Testis (tissue), 2 donors: ENCODE measurements around the gene CDC123.

Experiments
- POLR2A ChIP-seq: fragments of 450-650 bp; IDR thresholded peaks from one replicate; pipeline ENCODE4 v1.6.1; 2017; ENCODE audit warnings: antibody characterized with exemption, mild to moderate bottlenecking, moderate library complexity
- TF ChIP-seq, protein P1 (sequence below), 3 experiments: fragments of 450-650 bp in 2 of 3; fragments of 200-600 bp in 1 of 3; sonication (generic) in 1 of 3; IDR thresholded peaks; one replicate each; pipeline ENCODE4 v1.5.1; 2016 to 2019; ENCODE audit warnings: antibody characterized with exemption in 3 of 3, mild to moderate bottlenecking in 2 of 3, moderate library complexity in 1 of 3

DNA sequence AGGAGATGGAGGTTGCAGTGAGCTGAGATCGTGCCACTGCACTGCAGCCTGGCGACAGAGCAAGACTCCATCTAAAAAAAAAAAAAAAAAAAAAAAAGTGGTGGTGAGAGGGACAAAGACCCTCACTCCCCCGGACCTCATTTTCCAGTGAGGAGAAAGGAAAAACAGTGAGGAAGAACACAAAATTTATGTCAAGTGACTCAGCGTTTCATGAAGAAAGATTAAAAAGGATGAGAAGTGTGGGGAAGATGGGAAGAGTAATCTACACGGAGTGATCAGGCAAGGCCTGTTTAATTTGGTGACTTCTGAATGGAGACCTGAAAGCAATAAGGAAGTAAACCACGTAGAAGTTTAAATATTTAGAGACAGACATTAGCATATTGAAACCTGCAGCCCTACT, 7.3 kb upstream of the CDC123 start:
- TF ChIP-seq, protein P1, sequence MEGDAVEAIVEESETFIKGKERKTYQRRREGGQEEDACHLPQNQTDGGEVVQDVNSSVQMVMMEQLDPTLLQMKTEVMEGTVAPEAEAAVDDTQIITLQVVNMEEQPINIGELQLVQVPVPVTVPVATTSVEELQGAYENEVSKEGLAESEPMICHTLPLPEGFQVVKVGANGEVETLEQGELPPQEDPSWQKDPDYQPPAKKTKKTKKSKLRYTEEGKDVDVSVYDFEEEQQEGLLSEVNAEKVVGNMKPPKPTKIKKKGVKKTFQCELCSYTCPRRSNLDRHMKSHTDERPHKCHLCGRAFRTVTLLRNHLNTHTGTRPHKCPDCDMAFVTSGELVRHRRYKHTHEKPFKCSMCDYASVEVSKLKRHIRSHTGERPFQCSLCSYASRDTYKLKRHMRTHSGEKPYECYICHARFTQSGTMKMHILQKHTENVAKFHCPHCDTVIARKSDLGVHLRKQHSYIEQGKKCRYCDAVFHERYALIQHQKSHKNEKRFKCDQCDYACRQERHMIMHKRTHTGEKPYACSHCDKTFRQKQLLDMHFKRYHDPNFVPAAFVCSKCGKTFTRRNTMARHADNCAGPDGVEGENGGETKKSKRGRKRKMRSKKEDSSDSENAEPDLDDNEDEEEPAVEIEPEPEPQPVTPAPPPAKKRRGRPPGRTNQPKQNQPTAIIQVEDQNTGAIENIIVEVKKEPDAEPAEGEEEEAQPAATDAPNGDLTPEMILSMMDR (IDR thresholded peaks at IDR 0.05): no peak
- TF ChIP-seq POLR2A: no peak
